ENCODE data around the gene NSUN2.
A peak's percentile ranks its signal among the peaks of the same experiment; 100 is the strongest.

The NSUN2 gene

DNA sequence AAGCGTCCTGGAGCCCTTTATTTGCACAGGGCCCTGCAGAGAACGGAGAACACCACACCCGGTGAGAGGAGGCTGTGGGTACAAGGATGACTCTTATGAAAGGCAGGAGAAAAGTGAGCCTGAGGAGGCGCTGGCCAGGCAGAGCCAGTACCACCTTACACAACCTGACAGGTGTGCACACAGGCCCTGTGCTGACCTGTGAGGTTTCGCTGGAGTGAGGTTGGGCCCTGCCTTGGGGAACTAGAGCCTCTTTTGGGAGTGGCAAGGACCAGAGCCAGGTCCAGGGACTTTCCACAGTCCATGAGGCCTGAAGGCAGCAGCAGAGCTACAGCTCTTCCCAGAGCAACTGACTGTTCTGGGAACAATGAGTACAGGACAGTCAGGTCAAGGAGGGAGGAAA is 3.4 kb upstream of the NSUN2 start:
- no peaks in the 10 kb centered on the region for H3K9me2 ChIP-seq (replicated peaks; ENCODE audit: control insufficient read depth, low read length)
- 0 out of 2 replicates have a peak, but pooled peaks cover 7% of the 10 kb centered on the region for H4K20me1 ChIP-seq (ENCODE audit: control insufficient read depth, insufficient read depth, low read depth, low read length)
- H3K4me3 ChIP-seq (ENCODE audit: low read length): no peak overlapping the region
- H3K9me3 ChIP-seq (ENCODE audit: control insufficient read depth, insufficient read depth, low read length): no peaks in the 10 kb centered on the region
- H3K4me1 ChIP-seq (ENCODE audit: control insufficient read depth, low read length): peaks cover 22% of the 10 kb centered on the region
- H3F3A ChIP-seq (ENCODE audit: control insufficient read depth, insufficient read depth): no peaks in the 10 kb centered on the region
- H3K4me2 ChIP-seq (ENCODE audit: low read length): no peak overlapping the region
- H3K79me2 ChIP-seq (ENCODE audit: control insufficient read depth, low read length): peaks cover 62% of the 10 kb centered on the region
- no peak for TF ChIP-seq EZH2phosphoT487 (IDR thresholded peaks at IDR 0.05; ENCODE audit: borderline replicate concordance, low read length)
- peaks cover 16% of the 10 kb centered on the region for H3K36me3 ChIP-seq (ENCODE audit: control insufficient read depth, low read length)
- H3K27ac ChIP-seq (ENCODE audit: low read depth, low read length): no peak overlapping the region
- H3K27me3 ChIP-seq (ENCODE audit: control insufficient read depth, low read length): no peaks in the 10 kb centered on the region

DNA sequence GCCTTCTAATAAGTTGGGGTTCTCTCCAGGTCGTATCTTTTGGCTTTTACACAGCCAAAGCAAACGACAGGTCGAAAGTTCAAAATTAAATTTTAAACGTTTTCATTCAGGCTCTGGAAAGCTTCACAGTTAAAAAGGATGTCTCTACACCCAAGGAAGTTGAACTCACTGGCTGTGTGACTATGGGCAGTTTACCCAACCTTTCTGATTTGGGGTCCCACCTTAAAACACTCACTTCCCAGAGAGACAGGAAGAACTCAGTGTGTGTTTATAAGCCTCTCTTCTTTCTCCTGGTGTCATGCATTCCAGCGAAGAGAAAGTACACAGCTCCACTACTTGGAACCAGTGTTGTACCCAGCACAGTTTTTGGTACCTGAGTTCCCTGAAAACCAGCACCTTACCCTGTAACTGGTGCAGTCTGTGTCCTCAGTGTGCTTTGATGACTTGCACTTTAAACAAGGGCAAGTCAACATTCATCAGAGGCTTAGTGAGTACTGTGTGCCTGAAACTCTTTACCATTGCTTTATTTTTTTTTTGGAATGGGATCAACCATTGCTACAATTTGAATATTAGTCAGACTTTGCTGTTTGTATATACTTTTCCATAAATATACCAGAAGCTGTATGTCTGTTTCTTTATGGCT is 2.1 kb upstream of the NSUN2 start:
- H3K4me3 ChIP-seq (ENCODE audit: low read length): peak overlapping the region; percentile 55
- no peak for TF ChIP-seq EZH2phosphoT487 (IDR thresholded peaks at IDR 0.05; ENCODE audit: borderline replicate concordance, low read length)
- TF ChIP-seq, protein P1, sequence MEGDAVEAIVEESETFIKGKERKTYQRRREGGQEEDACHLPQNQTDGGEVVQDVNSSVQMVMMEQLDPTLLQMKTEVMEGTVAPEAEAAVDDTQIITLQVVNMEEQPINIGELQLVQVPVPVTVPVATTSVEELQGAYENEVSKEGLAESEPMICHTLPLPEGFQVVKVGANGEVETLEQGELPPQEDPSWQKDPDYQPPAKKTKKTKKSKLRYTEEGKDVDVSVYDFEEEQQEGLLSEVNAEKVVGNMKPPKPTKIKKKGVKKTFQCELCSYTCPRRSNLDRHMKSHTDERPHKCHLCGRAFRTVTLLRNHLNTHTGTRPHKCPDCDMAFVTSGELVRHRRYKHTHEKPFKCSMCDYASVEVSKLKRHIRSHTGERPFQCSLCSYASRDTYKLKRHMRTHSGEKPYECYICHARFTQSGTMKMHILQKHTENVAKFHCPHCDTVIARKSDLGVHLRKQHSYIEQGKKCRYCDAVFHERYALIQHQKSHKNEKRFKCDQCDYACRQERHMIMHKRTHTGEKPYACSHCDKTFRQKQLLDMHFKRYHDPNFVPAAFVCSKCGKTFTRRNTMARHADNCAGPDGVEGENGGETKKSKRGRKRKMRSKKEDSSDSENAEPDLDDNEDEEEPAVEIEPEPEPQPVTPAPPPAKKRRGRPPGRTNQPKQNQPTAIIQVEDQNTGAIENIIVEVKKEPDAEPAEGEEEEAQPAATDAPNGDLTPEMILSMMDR (IDR thresholded peaks at IDR 0.05; ENCODE audit: low read depth, low read length, poor library complexity, severe bottlenecking): no peak
- peak overlapping the region; percentile 64 for H3K4me2 ChIP-seq (ENCODE audit: low read length)
- no peaks in the 10 kb centered on the region for H3K27me3 ChIP-seq (ENCODE audit: control insufficient read depth, low read length)
- peaks cover 33% of the 10 kb centered on the region for H3K4me1 ChIP-seq (ENCODE audit: control insufficient read depth, low read length)
- peaks cover 30% of the 10 kb centered on the region for H3K36me3 ChIP-seq (ENCODE audit: control insufficient read depth, low read length)
- no peaks in the 10 kb centered on the region for H3F3A ChIP-seq (ENCODE audit: control insufficient read depth, insufficient read depth)
- peaks cover 16% of the 10 kb centered on the region; the same call in 1 of the 2 replicates for H4K20me1 ChIP-seq (ENCODE audit: control insufficient read depth, insufficient read depth, low read depth, low read length)
- H3K9me2 ChIP-seq (replicated peaks; ENCODE audit: control insufficient read depth, low read length): no peaks in the 10 kb centered on the region
- peaks cover 76% of the 10 kb centered on the region for H3K79me2 ChIP-seq (ENCODE audit: control insufficient read depth, low read length)
- no peaks in the 10 kb centered on the region for H3K9me3 ChIP-seq (ENCODE audit: control insufficient read depth, insufficient read depth, low read length)
- no peak overlapping the region for H3K27ac ChIP-seq (ENCODE audit: low read depth, low read length)

DNA sequence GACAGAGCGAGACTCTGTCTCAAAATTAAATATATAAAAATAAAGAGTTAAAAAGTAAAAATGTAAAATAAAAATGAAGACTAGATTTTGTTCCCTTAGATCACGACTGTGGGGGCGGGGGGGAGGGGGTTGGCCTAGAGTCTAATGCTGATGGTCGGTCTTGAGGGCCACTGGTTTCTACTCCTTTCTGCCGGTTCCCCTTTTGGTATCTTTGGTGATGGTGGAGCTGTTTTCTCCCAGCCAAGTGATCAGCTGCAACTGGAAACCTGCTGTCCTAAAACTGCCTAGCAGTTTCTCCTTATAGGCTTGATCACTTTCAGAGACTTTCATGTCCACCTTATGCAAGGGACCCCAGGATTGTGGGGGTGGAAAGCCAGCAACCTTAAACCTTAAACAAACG is 1.5 kb upstream of the NSUN2 start:
- Histone ChIP-seq H3K36me3 (ENCODE audit: control insufficient read depth, low read length) (peaks cover 36% of the 10 kb centered on the region), H3K4me2 (ENCODE audit: low read length) (peak overlapping the region; percentile 94), H3K4me1 (ENCODE audit: control insufficient read depth, low read length) (peaks cover 37% of the 10 kb centered on the region), H3K4me3 (ENCODE audit: low read length) (peak overlapping the region; percentile 97), H3K27me3 (ENCODE audit: control insufficient read depth, low read length) (no peaks in the 10 kb centered on the region), H4K20me1 (ENCODE audit: control insufficient read depth, insufficient read depth, low read depth, low read length) (peaks cover 19% of the 10 kb centered on the region; the same call in 1 of the 2 replicates), H3K27ac (ENCODE audit: low read depth, low read length) (no peak overlapping the region), H3K79me2 (ENCODE audit: control insufficient read depth, low read length) (peaks cover 81% of the 10 kb centered on the region), H3K9me3 (ENCODE audit: control insufficient read depth, insufficient read depth, low read length) (no peaks in the 10 kb centered on the region), H3K9me2 (replicated peaks; ENCODE audit: control insufficient read depth, low read length) (no peaks in the 10 kb centered on the region), H3F3A (ENCODE audit: control insufficient read depth, insufficient read depth) (no peaks in the 10 kb centered on the region)
- TF ChIP-seq, protein P1 (IDR thresholded peaks at IDR 0.05; ENCODE audit: low read depth, low read length, poor library complexity, severe bottlenecking): no peak
- TF ChIP-seq EZH2phosphoT487 (IDR thresholded peaks at IDR 0.05; ENCODE audit: borderline replicate concordance, low read length): no peak

DNA sequence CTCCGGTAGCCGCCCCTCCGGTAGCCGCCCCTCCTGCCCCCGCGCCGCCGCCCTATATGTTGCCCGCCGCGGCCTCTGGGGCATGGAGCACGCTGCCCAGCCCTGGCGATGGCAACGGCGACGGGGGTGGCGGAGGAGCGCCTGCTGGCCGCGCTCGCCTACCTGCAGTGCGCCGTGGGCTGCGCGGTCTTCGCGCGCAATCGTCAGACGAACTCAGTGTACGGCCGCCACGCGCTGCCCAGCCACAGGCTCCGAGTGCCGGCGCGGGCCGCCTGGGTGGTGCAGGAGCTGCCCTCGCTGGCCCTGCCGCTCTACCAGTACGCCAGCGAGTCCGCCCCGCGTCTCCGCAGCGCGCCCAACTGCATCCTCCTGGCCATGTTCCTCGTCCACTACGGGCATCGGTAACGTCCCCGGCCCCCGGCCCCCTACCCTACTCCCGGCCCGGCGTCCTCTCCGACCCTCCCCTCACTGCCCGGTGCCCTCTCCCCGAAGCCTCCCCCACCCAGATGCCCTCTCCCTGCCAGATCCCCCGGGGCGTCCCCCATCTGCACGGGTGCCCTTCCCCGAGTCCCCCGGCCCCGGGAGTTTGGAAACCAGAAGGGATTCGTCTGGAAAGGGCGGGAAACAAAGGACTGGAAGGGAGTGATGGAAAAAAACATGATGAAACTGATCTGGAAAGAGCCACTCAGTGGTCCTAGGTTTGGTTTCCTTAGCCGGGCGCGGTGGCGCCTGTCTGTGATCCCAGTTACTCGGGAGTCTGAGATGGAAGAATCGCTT is 813 bp upstream of the NSUN2 start:
- peak overlapping the region; percentile 72; the same call in 1 of the 2 replicates for H3K27ac ChIP-seq (ENCODE audit: low read depth, low read length)
- TF ChIP-seq, protein P1 (IDR thresholded peaks at IDR 0.05; ENCODE audit: low read depth, low read length, poor library complexity, severe bottlenecking): no peak

More for the DNA sequence above, 813 bp upstream of the NSUN2 start:
- no peaks in the 10 kb centered on the region for H3F3A ChIP-seq (ENCODE audit: control insufficient read depth, insufficient read depth)
- H3K4me3 ChIP-seq (ENCODE audit: low read length): peak overlapping the region; percentile 97
- peaks cover 20% of the 10 kb centered on the region; the same call in 1 of the 2 replicates for H4K20me1 ChIP-seq (ENCODE audit: control insufficient read depth, insufficient read depth, low read depth, low read length)
- H3K9me3 ChIP-seq (ENCODE audit: control insufficient read depth, insufficient read depth, low read length): no peaks in the 10 kb centered on the region
- peaks cover 43% of the 10 kb centered on the region for H3K36me3 ChIP-seq (ENCODE audit: control insufficient read depth, low read length)
- no peaks in the 10 kb centered on the region for H3K9me2 ChIP-seq (replicated peaks; ENCODE audit: control insufficient read depth, low read length)
- H3K4me2 ChIP-seq (ENCODE audit: low read length): peak overlapping the region; percentile 94
- peaks cover 84% of the 10 kb centered on the region for H3K79me2 ChIP-seq (ENCODE audit: control insufficient read depth, low read length)
- H3K27me3 ChIP-seq (ENCODE audit: control insufficient read depth, low read length): no peaks in the 10 kb centered on the region
- peaks cover 37% of the 10 kb centered on the region for H3K4me1 ChIP-seq (ENCODE audit: control insufficient read depth, low read length)

All from DOHH2 (cell line).